ENCODE data around the gene TMEM52. TPM values are rescaled to one million over a fixed set of nuclear protein-coding genes. Genes with fewer than 3 reads are reported as not detected.
"Not testable (repeated sequence)": the region's sequence is repeated elsewhere in the genome, so short reads cannot be mapped to it uniquely, and the experiment has no call there.

The TMEM52 gene
- total and polyA plus RNA-seq, 2 experiments from 2014 or later: 3.6 to 5.8 TPM

- Histone ChIP-seq H3K36me3 (replicated peaks; ENCODE audit: insufficient read depth, low read depth) (no peaks in the 10 kb centered on the region), H4K20me1 (ENCODE audit: insufficient read depth, poor library complexity, severe bottlenecking) (no peaks in the 10 kb centered on the region), H3K4me3 (no peak overlapping the region), H3K27me3 (no peaks in the 10 kb centered on the region), H2AFZ (no peak overlapping the region), H3K27ac (no peak overlapping the region), H3K4me2 (no peak overlapping the region), H3K79me2 (no peaks in the 10 kb centered on the region), H3K9me2 (replicated peaks; ENCODE audit: insufficient read depth) (no peaks in the 10 kb centered on the region), H3K9me3 (ENCODE audit: low read depth) (no peaks in the 10 kb centered on the region), H3K4me1 (ENCODE audit: insufficient read depth) (no peaks in the 10 kb centered on the region)
- TF ChIP-seq CTCF (IDR thresholded peaks at IDR 0.05; ENCODE audit: poor library complexity): no peak
- no peak for TF ChIP-seq EZH2 (IDR thresholded peaks at IDR 0.05; ENCODE audit: borderline replicate concordance)
- no peak for TF ChIP-seq EZH2phosphoT487 (IDR thresholded peaks at IDR 0.05; ENCODE audit: low read depth, severe bottlenecking, unreplicated experiment)
- 79% methylated on average over 6 of the region's 6 CpGs for WGBS (ENCODE audit: low lambda C conversion rate, missing lambda C conversion rate)
- DNase-seq (ENCODE audit: low spot score): no peak
Observed at GRCh38 chr1:1938276-1938573, 19.1 kb upstream of the TMEM52 start.

GRCh38 chr1:1937549-1938275 lies 18.6 kb upstream of the TMEM52 start:
- Histone ChIP-seq H3K79me2 (no peaks in the 10 kb centered on the region), H3K4me1 (ENCODE audit: insufficient read depth) (no peaks in the 10 kb centered on the region), H3K4me2 (no peak overlapping the region), H3K9me3 (ENCODE audit: low read depth) (no peaks in the 10 kb centered on the region), H3K36me3 (replicated peaks; ENCODE audit: insufficient read depth, low read depth) (no peaks in the 10 kb centered on the region), H4K20me1 (ENCODE audit: insufficient read depth, poor library complexity, severe bottlenecking) (no peaks in the 10 kb centered on the region), H3K4me3 (no peak overlapping the region), H3K27me3 (no peaks in the 10 kb centered on the region), H2AFZ (no peak overlapping the region), H3K9me2 (replicated peaks; ENCODE audit: insufficient read depth) (no peaks in the 10 kb centered on the region), H3K27ac (no peak overlapping the region)
- 91% methylated on average over 16 of the region's 16 CpGs for WGBS (ENCODE audit: low lambda C conversion rate, missing lambda C conversion rate)
- peak; percentile 1 for DNase-seq (ENCODE audit: low spot score)
- TF ChIP-seq EZH2 (IDR thresholded peaks at IDR 0.05; ENCODE audit: borderline replicate concordance): no peak
- no peak for TF ChIP-seq EZH2phosphoT487 (IDR thresholded peaks at IDR 0.05; ENCODE audit: low read depth, severe bottlenecking, unreplicated experiment)
- TF ChIP-seq CTCF (IDR thresholded peaks at IDR 0.05; ENCODE audit: poor library complexity): no peak

GRCh38 chr1:1937061-1937460 lies 18.0 kb upstream of the TMEM52 start:
- TF ChIP-seq EZH2phosphoT487 (IDR thresholded peaks at IDR 0.05; ENCODE audit: low read depth, severe bottlenecking, unreplicated experiment) (no peak), EZH2 (IDR thresholded peaks at IDR 0.05; ENCODE audit: borderline replicate concordance) (no peak), CTCF (IDR thresholded peaks at IDR 0.05; ENCODE audit: poor library complexity) (no peak)
- Histone ChIP-seq H4K20me1 (ENCODE audit: insufficient read depth, poor library complexity, severe bottlenecking) (no peaks in the 10 kb centered on the region), H3K4me1 (ENCODE audit: insufficient read depth) (no peaks in the 10 kb centered on the region), H3K36me3 (replicated peaks; ENCODE audit: insufficient read depth, low read depth) (no peaks in the 10 kb centered on the region), H3K27me3 (no peaks in the 10 kb centered on the region), H3K4me3 (no peak overlapping the region), H3K9me2 (replicated peaks; ENCODE audit: insufficient read depth) (no peaks in the 10 kb centered on the region), H3K9me3 (ENCODE audit: low read depth) (no peaks in the 10 kb centered on the region), H3K27ac (no peak overlapping the region), H3K4me2 (no peak overlapping the region), H3K79me2 (no peaks in the 10 kb centered on the region), H2AFZ (no peak overlapping the region)
- 85% methylated on average over 15 of the region's 15 CpGs for WGBS (ENCODE audit: low lambda C conversion rate, missing lambda C conversion rate)
- no peak for DNase-seq (ENCODE audit: low spot score)

- not testable (repeated sequence) for DNase-seq (ENCODE audit: low spot score); H2AFZ ChIP-seq; H3K27ac ChIP-seq; H3K27me3 ChIP-seq; H4K20me1 ChIP-seq (ENCODE audit: insufficient read depth, poor library complexity, severe bottlenecking); H3K9me3 ChIP-seq (ENCODE audit: low read depth); H3K79me2 ChIP-seq; H3K4me1 ChIP-seq (ENCODE audit: insufficient read depth); H3K36me3 ChIP-seq (replicated peaks; ENCODE audit: insufficient read depth, low read depth); H3K9me2 ChIP-seq (replicated peaks; ENCODE audit: insufficient read depth); H3K4me3 ChIP-seq; H3K4me2 ChIP-seq
- WGBS (ENCODE audit: low lambda C conversion rate, missing lambda C conversion rate): 100% methylated on average over 5 of the region's 21 CpGs
Observed at GRCh38 chr1:1934848-1935247, 15.8 kb upstream of the TMEM52 start.

Data from hepatocyte (in vitro differentiated cells).